HL-60 (cell line): Measurements from ENCODE around the gene MORC3.

ENCODE experiments used
- DNase-seq, 2 experiments: peaks; one replicate each; pipeline ENCODE4 v3.0.0-alpha.2; 2010 to 2020; ENCODE audit warnings: low read depth in 1 of 2, low spot score in 1 of 2
- H3K27ac ChIP-seq: fragments of 250-450 bp; sonication (Bioruptor Pico); replicated peaks from 2 replicates; pipeline ENCODE4 v1.5.1; 2020; ENCODE audit warnings: mild to moderate bottlenecking, moderate library complexity
- H3K27me3 ChIP-seq: fragments of 250-450 bp; sonication (Bioruptor Pico); 2 replicates; pipeline ENCODE4 v1.5.1; 2021; ENCODE audit warnings: mild to moderate bottlenecking, moderate library complexity; ENCODE audit not compliant: insufficient read depth, poor library complexity, severe bottlenecking
- H3K4me3 ChIP-seq: replicated peaks from 2 replicates; pipeline ENCODE4 v1.5.1; 2011; ENCODE audit warnings: mild to moderate bottlenecking, control low read depth, low read length; ENCODE audit not compliant: insufficient read depth
- CTCF ChIP-seq: IDR thresholded peaks from one replicate; pipeline ENCODE4 v1.5.1; 2011; ENCODE audit warnings: low read length, control low read depth, inconsistent platforms; ENCODE audit not compliant: insufficient read depth
- GABPA ChIP-seq: IDR thresholded peaks from 2 replicates; pipeline ENCODE4 v1.6.1; 2012; ENCODE audit warnings: low read depth
- POLR2AphosphoS5 ChIP-seq: IDR thresholded peaks from 2 replicates; pipeline ENCODE4 v1.6.1; 2012; ENCODE audit warnings: low read depth
- REST ChIP-seq: IDR thresholded peaks from 2 replicates; pipeline ENCODE4 v1.6.1; 2012; ENCODE audit warnings: low read depth; ENCODE audit not compliant: insufficient replicate concordance
- SPI1 ChIP-seq: IDR thresholded peaks from 2 replicates; pipeline ENCODE4 v1.6.1; 2012; ENCODE audit warnings: low read depth, mild to moderate bottlenecking, borderline replicate concordance

MORC3 gene

DNA sequence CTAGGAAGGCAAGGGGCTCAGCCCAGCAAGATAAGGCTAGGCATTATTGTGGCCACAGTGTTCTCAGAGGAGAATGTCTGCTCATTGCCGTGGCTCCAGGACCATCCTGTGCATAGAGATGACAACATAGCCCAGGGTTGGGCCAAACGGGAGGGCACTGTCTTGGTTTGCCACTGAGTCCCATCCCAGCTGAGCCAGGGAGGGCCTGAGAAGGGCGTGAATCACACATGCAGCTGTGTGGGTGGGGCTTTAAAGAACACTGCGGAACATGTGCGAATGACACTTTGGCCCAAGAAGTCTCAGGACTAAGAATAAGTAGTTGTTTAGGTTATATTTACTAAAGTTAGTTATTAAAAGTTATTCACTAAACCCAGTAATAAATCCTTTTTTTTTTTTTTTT lies 83.7 kb downstream of the MORC3 start:
- TF ChIP-seq GABPA (no peak), SPI1 (no peak), REST (no peak), POLR2AphosphoS5 (no peak), CTCF (no peak)

DNA sequence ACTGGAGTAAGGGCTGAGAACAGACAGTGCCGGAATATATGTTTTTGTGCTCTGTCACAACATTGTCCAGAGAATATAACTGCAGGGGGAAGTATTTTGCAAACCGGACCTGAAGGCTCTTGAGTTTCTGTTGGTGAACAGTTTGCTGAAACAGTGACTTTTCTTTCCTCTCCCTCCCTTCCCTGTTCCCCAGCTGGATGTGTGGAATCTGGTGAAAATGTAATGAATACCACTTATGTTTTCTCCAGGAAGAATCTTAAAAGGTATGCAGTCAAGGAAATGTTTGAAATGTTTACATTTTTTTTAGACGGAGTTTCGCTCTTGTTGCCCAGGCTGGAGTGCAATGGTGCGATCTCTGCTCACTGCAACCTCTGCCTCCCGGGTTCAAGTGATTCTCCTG lies 88.6 kb downstream of the MORC3 start:
- TF ChIP-seq GABPA = no peak
- TF ChIP-seq CTCF = no peak
- TF ChIP-seq REST = no peak
- TF ChIP-seq SPI1 = no peak
- no peak for TF ChIP-seq POLR2AphosphoS5
- no peak overlapping the region for H3K4me3 ChIP-seq
- H3K27ac ChIP-seq = no peak overlapping the region
- H3K27me3 ChIP-seq = no peaks in the 10 kb centered on the region
- DNase-seq = no peak

More for the DNA sequence above, 83.7 kb downstream of the MORC3 start:
- no peak for DNase-seq
- Histone ChIP-seq H3K27me3 (no peaks in the 10 kb centered on the region), H3K27ac (no peak overlapping the region), H3K4me3 (no peak overlapping the region)

GRCh38 chr21:36411301-36411700 lies 91.3 kb downstream of the MORC3 start:
- TF ChIP-seq CTCF = no peak
- no peak for TF ChIP-seq GABPA
- no peak for TF ChIP-seq POLR2AphosphoS5
- TF ChIP-seq SPI1 = no peak
- TF ChIP-seq REST = no peak
- H3K27me3 ChIP-seq = no peaks in the 10 kb centered on the region
- DNase-seq = no peak
- H3K4me3 ChIP-seq = no peak overlapping the region
- no peak overlapping the region for H3K27ac ChIP-seq
